ENCODE measurements around the gene IRX6.

The IRX6 gene

GRCh38 chr16:55367866-55368603, 44.0 kb downstream of the IRX6 start:
- DNase-seq: no peak

DNA sequence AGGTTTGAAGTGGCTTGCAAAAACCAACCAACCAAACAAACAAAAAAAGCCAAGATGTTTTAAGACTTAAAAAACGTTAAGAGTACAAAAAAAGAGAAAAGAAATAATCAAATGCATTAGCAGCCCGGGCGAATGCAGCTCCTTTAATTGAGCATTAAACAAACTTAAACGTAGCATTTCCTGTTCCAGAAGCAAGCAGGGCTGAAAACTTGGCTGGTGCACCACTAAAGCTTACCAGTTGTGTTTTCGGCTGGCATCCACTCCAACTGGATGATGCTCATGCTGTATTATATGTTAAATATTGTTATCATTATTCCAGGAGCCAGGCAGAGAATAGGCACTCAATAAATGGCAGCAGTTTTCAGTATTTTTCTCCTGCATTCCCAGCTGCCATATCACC, 45.1 kb downstream of the IRX6 start:
- DNase-seq: no peak

GRCh38 chr16:55370762-55371482, 46.9 kb downstream of the IRX6 start:
- no peak for DNase-seq

DNA sequence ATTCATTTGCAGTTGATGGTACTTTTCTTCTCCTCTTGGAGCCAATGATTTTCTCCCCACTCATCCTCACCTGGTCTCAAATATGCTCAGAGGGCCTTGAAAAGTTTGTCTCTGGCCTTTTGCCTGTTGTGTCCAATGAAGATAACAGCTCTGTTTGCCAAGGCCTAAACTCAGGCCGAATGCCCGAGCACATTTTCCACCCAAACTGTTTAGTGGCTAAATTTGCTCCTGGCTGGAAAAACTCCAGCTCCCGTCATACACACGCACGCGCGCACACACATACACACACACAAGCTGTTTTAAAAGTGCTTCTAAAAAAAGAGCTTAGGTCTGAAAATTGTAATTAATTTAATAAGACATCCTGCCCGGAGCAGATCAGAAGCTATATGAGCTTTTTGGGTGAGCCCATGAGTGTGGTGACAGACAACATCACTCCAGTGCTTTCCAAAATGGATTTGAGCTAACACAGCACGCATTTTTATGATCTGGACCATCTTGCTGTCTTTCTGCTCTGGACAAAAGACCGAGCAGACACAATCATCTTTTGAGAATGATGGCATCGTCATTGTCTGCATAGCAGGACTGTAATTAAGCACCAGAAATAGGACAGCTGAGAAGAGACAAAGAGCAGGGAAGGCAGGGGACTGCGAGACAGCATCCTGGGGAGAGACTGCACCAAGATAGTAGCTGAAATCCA, 48.9 kb downstream of the IRX6 start:
- no peak for DNase-seq

- no peak for DNase-seq
Observed at GRCh38 chr16:55373489-55373832, 49.5 kb downstream of the IRX6 start.

DNA sequence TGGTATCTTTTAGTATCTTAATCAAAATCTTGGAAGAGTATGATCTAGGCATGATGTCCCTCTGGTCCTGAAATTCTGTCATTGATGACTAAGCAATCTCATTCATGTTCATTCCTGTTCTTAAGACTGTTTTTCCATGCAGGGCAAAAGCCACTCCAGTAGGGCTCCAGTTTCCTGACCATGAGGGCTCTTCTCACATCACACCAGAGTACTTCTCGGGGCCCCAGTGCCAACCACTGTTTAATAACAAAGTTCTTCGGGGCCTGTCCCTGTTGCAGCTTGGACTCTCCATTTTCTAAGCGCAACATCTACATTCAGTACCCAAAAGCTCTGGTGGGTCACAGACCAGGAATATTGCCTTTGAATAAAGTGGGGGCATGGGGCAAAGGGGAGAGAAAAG, 52.0 kb downstream of the IRX6 start:
- no peak for DNase-seq

GRCh38 chr16:55376567-55377167, 52.7 kb downstream of the IRX6 start:
- DNase-seq: no peak

DNA sequence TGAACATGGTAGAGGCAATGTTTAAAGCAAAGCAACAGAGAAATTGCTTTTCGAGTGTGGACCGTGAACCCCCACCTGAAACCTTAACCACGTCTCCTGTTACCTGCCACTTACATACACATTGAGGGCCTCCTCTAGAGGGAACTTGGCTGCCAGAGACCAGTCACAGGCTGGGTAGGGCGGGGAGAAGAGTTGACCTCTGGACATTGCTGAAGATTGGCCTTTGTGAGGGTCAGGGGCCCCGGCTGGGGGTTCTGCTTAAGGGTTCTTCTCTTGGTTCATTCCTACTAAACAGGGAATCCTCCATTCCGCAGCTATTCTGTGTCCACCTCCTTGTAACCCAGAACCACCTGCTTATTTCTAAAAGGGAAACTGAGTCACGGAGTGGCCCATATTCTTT, 53.8 kb downstream of the IRX6 start:
- DNase-seq: no peak

DNA sequence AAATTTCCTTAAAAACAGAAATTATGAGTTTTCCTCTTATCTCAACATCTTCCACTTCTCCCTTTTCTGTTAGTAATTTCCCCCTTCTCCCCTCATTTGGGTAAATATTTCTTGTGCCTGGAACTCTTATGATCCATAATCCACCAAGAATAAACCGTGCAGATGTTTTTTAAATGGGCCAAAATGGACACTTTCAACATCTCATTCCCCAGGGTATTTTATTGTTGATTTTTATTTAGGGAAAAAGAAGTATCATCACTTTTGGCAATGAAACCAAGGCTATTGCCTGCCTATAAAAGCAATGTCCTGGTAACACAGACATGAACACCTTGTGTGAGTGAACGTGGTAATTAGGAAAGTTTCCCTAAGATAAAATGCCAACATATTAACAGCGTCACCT, 54.6 kb downstream of the IRX6 start:
- no peak for DNase-seq

DNA sequence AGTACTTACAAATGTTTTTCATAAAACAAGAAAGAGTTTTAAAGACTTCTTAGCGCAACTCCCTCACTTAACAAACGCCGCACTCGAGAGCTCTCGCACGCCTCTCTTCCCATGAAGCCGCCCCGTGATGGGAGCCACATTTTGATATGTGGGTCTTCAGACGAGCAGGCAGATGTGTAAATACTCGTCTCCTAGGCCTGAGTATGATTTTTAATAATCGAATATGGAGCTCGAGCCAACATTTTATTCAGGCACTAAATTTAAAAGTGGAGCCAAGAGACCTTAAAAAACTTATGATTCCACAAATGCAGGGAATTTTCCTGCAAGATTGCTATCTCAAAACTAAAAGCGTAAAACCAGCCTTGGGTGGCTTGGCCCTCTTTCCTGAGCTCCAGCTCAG, 55.4 kb downstream of the IRX6 start:
- DNase-seq: no peak

- no peak for DNase-seq
Observed at GRCh38 chr16:55379876-55380390, 55.9 kb downstream of the IRX6 start.
